ENCODE results near the gene HNRNPA0.

The HNRNPA0 gene

DNA sequence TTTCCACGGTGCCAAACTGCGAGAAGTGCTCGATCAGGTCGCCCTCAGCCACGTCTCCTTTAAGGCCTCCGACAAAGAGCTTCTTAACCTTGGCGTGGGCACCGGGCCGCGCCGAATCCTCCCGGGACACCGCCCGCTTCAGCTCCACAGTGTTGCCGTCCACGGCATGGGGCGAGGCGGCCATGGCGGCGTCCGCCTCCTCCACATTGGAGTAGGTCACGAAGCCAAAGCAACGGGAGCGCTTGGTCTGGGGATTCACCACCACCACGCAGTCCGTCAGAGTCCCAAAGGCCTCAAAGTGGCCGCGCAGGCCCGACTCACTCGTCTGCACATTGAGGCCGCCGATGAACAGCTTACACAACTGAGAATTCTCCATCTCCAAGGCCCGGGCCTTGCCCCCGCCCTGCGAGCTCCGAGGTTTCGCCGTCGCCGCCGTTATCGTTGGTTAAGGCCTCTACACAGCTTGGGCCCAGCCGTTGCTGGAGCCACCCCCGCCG is 424 bp downstream of the HNRNPA0 start:
- no peak for DNase-seq

DNA sequence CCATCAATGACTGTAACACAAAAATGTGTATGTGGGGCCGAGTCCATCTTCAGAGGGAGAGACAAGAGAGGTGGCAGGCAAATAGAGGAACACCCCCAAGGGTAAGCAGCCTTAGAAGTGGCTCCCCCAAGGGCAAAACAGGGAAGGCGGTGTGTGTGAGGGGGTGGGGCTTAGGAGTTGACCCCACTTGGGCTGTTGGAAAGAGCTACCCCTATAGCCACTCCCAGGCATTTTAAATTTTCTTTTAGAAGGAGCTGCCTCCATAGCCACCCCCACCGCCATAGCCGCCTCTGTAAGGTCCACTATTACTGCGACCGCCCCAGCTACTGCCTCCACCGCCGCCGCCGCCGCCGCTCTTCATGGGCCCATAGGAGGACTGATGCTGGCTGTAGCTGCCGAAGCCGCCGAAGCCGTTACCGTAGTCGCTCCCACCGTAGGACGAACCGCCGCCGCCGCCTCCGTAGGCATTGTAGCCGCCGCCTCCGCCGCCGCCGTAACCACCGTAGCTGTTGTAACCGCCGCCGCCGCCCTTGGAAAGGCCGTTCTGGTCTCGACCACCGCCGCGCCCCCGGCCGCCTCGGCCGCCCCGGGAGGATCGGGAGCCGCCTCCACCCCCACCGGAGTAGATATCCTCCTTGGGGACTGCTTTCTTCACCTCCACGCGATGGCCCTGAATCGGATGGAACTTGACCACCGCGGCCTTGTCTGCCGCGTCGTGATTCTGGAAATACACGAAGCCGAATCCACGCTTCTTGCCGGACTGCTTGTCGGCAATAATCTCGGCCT is 1.1 kb downstream of the HNRNPA0 start:
- peak; percentile 49 for DNase-seq

DNA sequence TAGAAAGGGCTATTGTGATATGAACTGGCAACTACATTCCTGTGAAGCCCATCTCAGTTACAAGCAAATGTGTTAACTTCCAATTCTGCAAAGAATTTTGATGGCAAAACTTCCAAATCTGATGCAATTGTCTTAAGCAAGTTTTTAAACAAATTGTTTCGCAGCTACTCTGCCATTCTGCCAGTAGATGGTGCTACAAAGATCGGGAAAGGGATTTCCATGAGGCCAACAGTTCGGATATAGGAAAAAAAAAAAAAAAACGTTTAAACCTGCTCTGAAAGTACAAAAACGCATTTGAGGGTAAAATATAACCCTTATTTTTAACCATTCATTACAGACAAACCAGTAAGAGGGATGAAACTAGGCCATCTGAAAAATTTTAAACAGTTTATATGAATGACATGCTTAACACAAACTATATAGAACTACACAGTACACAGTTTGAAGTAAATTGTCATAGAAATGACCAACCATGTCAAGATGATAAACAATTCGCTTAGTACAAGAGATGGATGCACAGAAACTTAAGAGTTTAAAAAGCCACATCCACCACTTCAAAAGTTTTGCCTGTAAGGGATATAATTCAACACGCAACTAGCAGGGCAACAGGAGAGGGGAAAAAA is 2.2 kb downstream of the HNRNPA0 start:
- DNase-seq, result no peak

DNA sequence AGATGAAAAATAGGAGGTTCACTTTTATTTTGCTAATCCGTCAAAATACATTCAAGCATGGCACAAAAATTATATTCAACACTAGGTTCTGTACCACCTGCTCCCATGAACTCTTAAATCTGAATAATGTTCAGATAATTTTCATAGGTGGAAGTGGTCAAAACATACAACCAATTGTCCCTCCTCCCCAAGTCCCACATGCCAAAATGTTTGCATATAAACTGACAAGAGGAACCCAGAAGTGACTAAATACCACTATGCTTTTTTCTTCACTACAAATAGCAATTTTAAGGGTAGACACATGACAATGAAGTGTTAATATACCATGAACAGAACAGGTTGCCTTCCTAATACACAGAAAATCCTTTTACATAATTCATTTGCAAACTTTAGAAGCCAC is 3.7 kb downstream of the HNRNPA0 start:
- DNase-seq, result no peak

DNA sequence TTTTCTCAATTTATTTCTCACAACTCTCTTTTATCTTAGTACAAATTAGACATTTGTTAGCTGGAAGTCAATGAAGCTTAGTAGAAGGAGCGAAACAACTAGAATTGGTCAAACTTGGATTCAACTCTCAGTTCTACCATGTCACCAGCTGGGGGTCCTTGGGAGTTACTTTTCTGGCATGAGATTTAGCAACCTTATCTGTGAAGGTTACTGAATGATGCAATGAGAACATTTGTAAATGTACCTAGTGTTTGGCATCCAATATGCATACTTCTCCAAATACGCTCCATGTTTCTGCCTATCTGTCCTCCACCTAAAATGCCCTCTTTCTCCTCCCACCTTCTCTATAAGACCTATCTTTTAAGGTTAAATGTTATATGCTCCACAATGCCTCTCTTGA is 6.3 kb downstream of the HNRNPA0 start:
- no peak for DNase-seq

DNA sequence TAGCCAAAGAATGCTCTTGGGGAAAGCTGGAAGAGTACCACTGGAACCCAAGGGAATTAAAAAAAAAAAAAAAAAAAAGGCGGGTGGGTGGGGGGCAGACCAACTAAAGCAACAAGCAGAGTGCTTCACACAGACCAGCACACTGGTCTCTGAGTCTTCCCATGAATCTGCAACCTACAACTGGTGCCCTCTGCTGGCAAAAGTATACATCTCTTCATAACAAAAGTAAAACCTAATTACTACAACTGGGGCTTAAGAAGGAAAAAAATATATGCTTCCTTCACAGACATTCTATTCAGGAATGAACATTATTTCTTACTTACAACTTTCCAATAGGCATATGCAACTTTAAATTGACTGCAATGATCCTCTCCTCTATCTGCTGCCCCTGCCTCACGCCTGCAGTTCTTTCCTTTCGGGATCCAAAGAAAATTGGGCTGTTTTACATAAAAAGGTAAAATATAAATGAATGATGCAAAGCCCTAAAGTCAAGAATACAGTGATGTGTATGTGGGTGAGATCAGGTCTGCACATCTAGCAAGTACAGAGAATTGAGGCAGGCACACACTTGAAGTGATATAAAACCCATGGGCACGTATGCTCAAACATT is 11.0 kb downstream of the HNRNPA0 start:
- DNase-seq, result peak; percentile 48

DNA sequence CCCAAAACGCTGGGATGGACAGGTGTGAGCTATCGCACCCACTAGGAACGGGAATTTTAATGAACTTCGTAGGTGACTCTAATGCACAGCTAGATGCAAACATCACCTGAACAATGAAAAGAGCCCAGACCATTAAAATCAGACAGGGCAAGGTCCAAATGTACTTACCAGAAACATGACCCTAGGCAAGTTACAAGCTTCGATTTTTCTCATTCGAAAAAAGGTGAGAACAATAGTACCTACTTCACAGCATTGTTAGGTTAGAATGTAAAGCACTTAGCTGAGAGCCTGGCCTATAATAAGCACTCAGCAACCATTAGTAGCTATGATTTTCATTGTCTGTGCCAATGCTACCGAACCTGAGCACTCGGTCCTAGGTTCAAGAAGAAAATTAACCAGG is 12.4 kb downstream of the HNRNPA0 start:
- no peak for DNase-seq

DNA sequence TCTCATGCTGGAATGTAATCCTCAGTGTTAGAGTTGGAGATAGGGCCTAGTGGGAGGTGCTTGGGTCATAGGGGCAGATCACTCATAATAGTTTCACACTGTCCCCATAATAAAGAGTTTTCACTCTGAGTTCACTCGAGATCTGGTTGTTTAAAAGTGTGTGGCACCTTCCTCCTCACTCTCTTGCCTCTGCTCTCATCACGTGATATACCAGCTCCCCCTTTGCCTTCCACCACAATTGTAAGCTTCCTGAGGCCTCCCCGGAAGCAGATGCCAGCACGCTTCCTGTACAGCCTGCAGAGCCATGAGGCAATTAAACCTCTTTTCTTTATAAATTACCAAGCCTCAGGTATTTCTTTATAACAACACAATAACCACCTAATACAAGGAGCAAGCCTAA is 14.4 kb downstream of the HNRNPA0 start:
- DNase-seq, result no peak

DNA sequence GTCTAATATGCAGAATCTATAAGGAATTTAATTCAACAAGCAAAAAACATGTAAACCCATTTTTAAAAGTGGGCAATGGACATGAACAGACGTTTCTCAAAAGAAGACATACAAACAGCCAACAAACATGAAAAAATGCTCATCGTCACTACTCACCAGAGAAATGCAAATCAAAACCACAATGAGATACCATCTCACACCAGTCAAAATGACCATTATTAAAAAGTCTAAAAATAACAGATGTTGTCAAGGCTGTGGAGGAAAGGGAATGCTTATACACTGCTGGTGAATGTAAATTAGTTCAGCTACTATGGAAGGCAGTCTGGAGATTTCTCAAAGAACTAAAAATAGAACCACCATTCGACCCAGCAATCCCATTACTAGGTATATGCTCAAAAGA is 15.2 kb downstream of the HNRNPA0 start:
- no peak for DNase-seq

DNA sequence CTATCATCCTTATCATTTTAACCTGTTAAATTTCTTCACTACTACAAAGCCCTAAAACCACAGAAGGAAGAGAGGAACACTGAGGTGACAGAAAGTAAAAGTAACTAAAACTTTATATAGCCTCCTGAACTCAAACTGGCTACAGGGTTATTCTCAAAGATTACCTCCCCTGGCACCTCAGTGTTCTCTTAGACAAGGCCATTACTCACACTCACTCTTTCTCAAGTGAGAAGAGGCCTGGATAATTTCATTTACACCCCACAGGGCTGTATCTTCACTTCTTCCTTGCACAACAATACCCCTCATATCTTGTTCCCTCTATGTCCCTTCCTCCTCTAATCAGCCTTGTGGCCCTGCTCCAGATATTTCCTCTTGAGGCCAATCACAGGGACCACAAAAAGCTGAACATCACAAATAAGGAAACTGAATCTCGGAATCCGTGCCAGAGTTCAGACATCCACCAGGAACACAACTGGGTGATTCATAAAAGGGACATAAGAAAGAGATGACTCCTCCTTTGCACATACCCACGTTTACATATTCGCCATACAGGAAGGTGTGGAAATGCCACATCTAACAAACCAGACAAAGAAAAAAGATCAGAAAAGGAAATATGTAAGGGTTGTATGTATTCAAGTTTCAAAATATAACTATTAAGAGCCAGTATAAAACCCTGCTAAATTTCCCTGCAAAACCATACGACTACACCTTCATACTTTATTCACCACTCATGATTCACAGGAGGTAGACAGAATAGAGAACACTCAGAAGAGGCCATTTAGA is 16.6 kb downstream of the HNRNPA0 start:
- peak; percentile 5 for DNase-seq

DNA sequence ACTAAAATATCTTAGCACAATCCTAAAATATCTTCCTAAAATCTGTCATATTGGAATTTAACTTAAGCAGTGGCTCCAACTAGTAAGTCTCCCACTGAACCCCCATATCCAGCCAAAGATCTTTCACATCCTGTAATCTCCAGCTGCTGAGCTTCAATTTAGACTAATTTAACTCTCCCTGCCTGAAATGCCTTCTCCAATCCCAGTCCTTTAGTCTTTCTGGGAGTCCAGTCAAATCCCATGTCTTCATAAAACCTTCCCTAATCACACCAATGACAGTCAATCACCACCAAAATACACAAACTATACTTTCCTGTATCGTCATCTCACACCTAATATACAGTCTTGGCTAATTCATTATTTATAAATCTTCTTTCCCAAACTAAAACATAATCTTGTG is 17.7 kb downstream of the HNRNPA0 start:
- DNase-seq, result no peak

DNA sequence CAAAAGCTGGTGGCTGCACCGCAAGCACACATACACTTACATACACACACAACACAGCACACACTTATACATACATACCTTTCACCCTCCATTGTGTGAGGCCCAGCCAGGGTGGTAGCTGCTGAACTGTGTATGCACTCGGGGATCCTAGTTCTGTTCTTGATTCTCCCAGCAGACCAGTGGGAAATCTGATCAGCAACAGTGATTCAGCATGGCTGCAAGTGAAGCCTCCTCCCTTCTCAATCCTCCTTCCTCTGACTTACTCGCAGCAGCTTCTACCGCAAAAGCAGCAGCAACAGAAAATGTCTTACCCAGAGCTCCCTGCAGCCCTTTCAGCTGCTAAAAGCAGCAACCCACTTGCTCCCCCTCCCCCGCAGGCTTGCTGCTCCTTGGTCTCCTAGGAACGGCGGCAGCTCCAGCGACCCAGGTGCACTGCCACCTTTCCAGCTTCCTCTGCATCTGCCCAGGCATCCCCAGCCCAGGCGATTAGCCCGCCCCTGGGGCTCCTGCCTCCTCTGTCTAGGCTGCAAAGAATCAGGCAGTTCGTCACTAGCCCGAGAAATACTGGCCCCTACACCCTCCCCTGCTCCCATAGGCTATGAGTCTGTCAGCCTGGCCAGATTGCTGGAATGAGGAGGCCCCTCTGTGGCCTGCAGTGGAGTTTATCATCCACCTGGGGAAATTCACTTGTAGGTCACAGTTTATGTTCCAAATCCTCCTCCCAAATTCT is 18.4 kb downstream of the HNRNPA0 start, which contains the start of gene KLHL3:
KLHL3 (minus strand) TSS at position 535 of the 730 bp plus-strand sequence; CDS start at position 92, 443 bp downstream.
- peak; percentile 24 for DNase-seq

DNA sequence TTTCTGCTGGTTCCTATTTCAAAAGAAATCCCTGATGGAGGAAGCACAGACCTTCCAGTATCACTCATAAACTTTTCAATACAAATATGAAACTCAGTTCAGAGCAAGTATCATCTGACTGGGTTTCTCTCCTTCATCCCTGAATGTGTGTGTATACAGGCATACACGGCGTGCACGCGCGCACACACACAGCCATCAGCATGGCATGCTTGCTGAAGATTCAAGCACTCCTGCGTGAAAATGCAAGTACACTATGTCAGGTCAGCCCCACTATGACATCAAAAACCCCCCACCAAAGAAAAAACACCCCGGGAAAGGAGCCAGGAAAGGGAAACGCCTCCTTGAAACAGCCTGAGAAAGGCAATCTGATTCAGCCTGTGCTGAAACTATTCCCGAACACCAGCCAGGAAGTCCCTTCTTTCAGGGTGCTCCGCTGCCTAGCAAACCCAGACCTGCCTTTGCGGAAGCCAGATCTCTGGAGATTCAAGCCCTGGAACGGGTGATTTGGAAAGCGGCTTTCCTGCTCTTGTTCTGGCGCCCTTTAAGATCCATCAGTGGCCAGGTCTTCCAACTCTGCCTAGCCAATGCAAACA is 19.1 kb downstream of the HNRNPA0 start:
- DNase-seq, result peak; percentile 3

DNA sequence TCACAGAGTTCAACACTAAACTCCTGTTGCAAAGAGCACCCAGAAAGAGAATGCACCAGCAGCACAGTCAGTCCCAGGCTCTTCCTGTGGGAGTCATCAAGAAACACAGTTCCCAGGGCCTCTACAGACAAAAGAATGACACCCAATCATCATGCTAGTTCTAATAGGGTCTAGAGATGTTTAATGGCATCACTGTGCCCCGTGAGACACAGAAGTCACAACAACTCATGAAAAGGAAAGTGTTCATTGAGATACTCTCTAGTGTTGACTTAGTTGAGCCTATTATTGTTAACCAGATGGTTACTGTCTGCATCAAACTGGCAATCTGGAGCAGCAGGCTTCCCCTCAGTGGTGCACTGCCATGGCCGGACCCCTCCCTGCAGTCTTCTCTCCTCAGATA is 19.8 kb downstream of the HNRNPA0 start:
- DNase-seq, result no peak

DNA sequence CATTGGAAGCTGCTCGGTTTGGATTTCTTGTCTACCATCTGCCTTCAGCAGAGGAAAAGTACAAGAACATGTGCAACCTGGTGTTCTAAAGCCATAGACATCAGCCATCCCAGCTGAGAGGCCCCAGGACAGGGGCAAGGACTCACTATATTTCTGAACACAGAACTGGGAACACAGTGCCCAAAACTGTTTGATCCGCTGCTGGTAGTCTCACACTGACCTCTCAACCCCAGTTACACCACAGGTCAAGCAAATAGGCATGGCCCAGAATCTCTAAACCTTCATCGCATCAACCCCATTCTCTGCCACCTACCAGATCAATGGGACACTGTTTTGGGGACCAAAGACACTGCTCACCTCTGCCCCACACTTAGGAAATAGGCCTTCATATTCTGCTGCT is 20.2 kb downstream of the HNRNPA0 start:
- no peak for DNase-seq

DNA sequence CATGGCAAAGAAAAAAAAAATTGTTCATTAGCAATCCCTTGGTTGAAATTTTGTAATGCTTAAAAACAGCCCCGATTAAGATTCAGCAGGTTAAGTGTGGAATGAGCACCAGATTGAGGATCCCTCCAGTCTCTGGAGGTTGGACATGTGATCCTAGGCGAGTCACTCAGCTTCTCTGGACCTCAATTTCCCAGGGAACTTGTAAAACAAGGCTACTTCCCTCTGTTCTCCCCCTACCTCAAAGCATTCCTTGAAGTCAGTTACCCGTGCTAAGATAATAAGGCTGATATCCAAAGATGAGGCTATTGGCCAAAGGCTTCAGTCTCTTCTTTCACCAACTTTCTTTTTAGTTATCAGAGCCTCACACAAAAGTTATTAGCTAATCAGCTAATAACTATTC is 21.2 kb downstream of the HNRNPA0 start:
- no peak for DNase-seq

DNA sequence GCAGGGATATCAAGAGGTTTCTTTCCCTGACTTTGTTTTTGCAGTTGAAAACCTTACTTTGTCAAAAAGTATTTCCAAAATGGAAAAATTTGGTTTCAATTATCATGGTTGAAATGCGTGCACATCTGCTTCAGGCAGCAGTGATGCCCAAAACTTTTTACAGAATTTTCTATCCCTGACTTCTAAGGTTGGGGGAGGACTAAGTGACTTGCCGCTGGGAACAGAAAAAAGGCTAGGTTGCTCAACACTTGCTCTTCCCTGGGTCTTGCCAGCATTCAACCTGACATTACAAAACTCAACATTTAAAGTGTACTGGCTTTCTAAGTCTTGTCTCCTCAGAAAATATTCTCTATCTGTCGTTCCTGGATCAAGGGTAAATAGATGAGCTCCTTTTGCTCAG is 23.0 kb downstream of the HNRNPA0 start:
- DNase-seq, result no peak

DNA sequence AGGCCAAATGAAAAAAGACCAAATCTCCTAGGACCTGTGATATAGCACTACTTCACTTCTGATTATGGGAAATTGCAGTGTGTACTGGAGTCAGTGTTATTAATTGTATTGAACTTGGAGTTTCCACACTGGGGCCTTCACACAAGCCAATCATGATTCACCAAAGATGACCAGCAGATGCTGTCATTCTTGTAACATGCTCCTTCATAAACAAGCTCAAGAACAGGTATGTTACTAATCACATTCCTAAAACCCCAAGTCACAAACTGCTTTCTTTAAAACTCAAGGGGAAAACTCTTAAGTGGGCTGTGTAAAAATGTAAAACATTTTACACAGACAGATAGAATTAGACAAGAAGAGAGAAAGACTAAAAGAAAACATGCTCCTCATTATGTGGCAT is 23.8 kb downstream of the HNRNPA0 start:
- DNase-seq, result no peak

DNA sequence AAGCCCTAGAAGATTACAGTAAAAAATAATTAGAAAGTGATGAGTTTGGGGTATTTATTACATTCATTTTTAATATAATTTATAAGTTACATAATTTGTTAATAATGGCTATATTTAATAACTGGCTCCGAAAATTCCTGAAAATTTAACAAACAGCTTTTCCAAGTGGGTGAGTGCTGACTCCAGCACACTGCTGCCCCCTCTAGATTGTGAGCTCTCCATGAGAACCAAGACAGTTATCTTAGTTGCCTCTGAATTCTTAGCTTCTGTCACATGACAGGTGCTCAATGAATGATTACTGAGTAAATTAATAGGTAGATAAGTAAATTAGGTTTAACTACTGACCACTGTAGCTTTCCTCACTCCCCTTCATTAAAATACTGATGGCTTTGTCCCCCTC is 26.1 kb downstream of the HNRNPA0 start:
- no peak for DNase-seq

DNA sequence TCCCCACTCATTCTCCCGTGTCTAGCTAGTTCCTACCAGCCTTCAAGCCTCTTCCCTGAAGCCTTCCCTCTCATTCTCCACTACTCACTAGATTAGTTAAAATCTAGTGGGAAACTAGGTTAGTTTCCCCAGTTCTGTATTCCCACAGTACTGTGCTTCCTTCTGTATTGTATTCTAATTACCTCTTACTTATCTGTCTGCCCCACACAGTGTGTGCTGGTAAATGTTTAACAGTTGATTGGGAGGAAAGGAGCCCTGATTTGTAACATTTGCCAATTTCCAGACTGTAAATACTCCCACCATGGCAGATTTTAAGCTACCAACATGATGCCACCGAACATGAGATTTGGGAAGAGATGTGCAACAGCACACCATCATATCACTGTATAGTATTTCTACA is 26.5 kb downstream of the HNRNPA0 start:
- no peak for DNase-seq

DNA sequence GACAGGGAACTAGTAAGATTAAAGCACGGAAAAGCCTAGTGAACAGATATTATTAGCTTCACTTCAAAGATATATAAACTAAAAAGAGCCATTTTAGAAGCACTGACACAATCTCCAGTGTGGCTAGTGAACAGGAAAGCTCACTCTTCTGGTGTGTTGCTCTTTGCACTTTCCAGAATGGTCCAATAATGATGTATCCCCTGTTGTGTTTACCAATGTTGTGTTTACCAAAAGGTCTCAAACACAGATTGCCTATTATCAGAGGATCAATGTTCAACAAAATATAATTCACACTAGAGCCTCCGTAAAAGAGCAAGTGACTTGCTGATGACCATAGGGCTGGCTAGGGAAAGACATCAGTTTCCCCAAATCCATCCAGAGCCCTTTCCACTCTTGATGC is 29.9 kb downstream of the HNRNPA0 start:
- no peak for DNase-seq

DNA sequence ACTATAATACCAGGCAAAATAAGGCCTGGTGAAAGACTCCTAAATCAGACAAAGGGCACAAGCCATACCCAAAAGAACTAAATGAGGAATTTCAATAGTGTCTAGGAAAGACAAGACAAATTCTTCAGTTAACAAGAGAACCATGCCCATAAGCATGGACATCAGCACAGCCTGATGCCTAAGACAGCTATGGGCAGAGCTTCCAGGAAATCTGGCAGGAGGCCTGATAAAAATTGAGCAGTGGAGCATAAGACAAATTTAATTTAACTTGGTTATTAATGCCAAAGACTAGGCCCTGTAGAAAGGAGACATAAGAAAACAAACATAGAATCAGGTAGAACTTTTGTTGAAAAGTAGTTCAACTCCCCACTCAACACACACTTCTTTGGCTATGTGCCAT is 35.6 kb downstream of the HNRNPA0 start:
- DNase-seq, result no peak
